HG02798 (cell line): Measurements from ENCODE around the gene PIM2.

Source experiments
- ATAC-seq: cut with Tn5 transposase; IDR thresholded peaks from one replicate; pipeline ENCODE4 v1.9.1; 2021; ENCODE audit warnings: mild to moderate bottlenecking; ENCODE audit not compliant: unreplicated experiment, poor library complexity

Gene PIM2

GRCh38 chrX:48936429-48937053, 17.7 kb upstream of the PIM2 start:
- ATAC-seq: no peak

- ATAC-seq: no peak
Observed at GRCh38 chrX:48935301-48935670, 16.5 kb upstream of the PIM2 start.

- ATAC-seq: no peak
Observed at GRCh38 chrX:48934581-48935300, 15.9 kb upstream of the PIM2 start.

- ATAC-seq: no peak
Observed at GRCh38 chrX:48933757-48934156, 14.9 kb upstream of the PIM2 start.

- no peak for ATAC-seq
Observed at GRCh38 chrX:48927736-48928382, 9.0 kb upstream of the PIM2 start.

GRCh38 chrX:48927123-48927522, 8.3 kb upstream of the PIM2 start:
- no peak for ATAC-seq

- ATAC-seq: no peak
Observed at GRCh38 chrX:48924270-48924669, 5.4 kb upstream of the PIM2 start.

GRCh38 chrX:48923771-48924170, 4.9 kb upstream of the PIM2 start:
- no peak for ATAC-seq

- ATAC-seq: no peak
Observed at GRCh38 chrX:48920718-48921104, 1.9 kb upstream of the PIM2 start.

- no peak for ATAC-seq
Observed at GRCh38 chrX:48919947-48920717, 1.3 kb upstream of the PIM2 start.

- ATAC-seq: no peak
Observed at GRCh38 chrX:48919360-48919841, 577 bp upstream of the PIM2 start.

- no peak for ATAC-seq
Observed at GRCh38 chrX:48918301-48918642, 552 bp downstream of the PIM2 start.

GRCh38 chrX:48917139-48918001, 1.5 kb downstream of the PIM2 start:
- ATAC-seq: peak; percentile 39

GRCh38 chrX:48914593-48915493, 4.0 kb downstream of the PIM2 start:
- no peak for ATAC-seq

GRCh38 chrX:48913605-48914366, 5.0 kb downstream of the PIM2 start:
- ATAC-seq: no peak

GRCh38 chrX:48911412-48912182, 7.2 kb downstream of the PIM2 start, which contains the start of gene SLC35A2:
Gene SLC35A2, minus strand, starts transcription at chrX:48911646. Its CDS starts 10 bp downstream, at chrX:48911636.
- ATAC-seq: peak; percentile 73

GRCh38 chrX:48910926-48911411, 7.9 kb downstream of the PIM2 start:
- no peak for ATAC-seq
